GM23248 (cell line): ENCODE results near the gene GCAT. TPM values are rescaled to one million over a fixed set of nuclear protein-coding genes. Genes with fewer than 3 reads are reported as not detected.

Source experiments
- DNase-seq: peaks from one replicate; pipeline ENCODE4 v3.0.0-alpha.2; 2015
- H2AFZ ChIP-seq: fragments of 200-600 bp; sonication (generic); 2 replicates; pipeline ENCODE4 v1.6.1; 2016; ENCODE audit warnings: antibody characterized with exemption
- H3F3A ChIP-seq: fragments of 200-600 bp; sonication (generic); 2 replicates; pipeline ENCODE4 v1.6.1; 2016; ENCODE audit warnings: mild to moderate bottlenecking, antibody characterized with exemption, mixed run types; ENCODE audit not compliant: insufficient read depth
- H3K27ac ChIP-seq: fragments of 200-600 bp; sonication (generic); 2 replicates; pipeline ENCODE4 v1.5.1; 2016; ENCODE audit warnings: mild to moderate bottlenecking
- H3K27me3 ChIP-seq: fragments of 200-600 bp; sonication (generic); replicated peaks from 2 replicates; pipeline ENCODE4 v1.6.1; 2016; ENCODE audit warnings: mild to moderate bottlenecking; ENCODE audit not compliant: insufficient read depth
- H3K36me3 ChIP-seq: fragments of 200-600 bp; sonication (generic); 2 replicates; pipeline ENCODE4 v1.6.1; 2016; ENCODE audit warnings: low read depth, mild to moderate bottlenecking
- H3K4me1 ChIP-seq: fragments of 200-600 bp; sonication (generic); 2 replicates; pipeline ENCODE4 v1.6.1; 2016; ENCODE audit warnings: mild to moderate bottlenecking; ENCODE audit not compliant: insufficient read depth
- H3K4me2 ChIP-seq: fragments of 200-600 bp; sonication (generic); one replicate; pipeline ENCODE4 v1.6.1; 2016; ENCODE audit warnings: mild to moderate bottlenecking; ENCODE audit not compliant: unreplicated experiment
- H3K4me3 ChIP-seq: fragments of 200-600 bp; sonication (generic); 2 replicates; pipeline ENCODE4 v1.5.1; 2016; ENCODE audit warnings: mild to moderate bottlenecking
- H3K79me2 ChIP-seq: fragments of 200-600 bp; sonication (generic); 2 replicates; pipeline ENCODE4 v1.6.1; 2016; ENCODE audit warnings: mild to moderate bottlenecking; ENCODE audit not compliant: insufficient read depth
- H3K9ac ChIP-seq: fragments of 200-600 bp; sonication (generic); 2 replicates; pipeline ENCODE4 v1.6.1; 2016; ENCODE audit warnings: mild to moderate bottlenecking
- H3K9me2 ChIP-seq: fragments of 200-600 bp; sonication (generic); 2 replicates; pipeline ENCODE4 v1.6.1; 2016; ENCODE audit warnings: mixed run types, mild to moderate bottlenecking, moderate library complexity; ENCODE audit not compliant: insufficient read depth
- H3K9me3 ChIP-seq: fragments of 200-600 bp; sonication (generic); one replicate; pipeline ENCODE4 v1.6.1; 2017; ENCODE audit warnings: low read depth
- H4K20me1 ChIP-seq: fragments of 200-600 bp; sonication (generic); 2 replicates; pipeline ENCODE4 v1.6.0; 2016; ENCODE audit not compliant: insufficient read depth
- EZH2 ChIP-seq: fragments of 200-600 bp; sonication (generic); IDR thresholded peaks from 2 replicates; pipeline ENCODE4 v1.6.1; 2018; ENCODE audit warnings: antibody characterized with exemption, mild to moderate bottlenecking; ENCODE audit not compliant: insufficient read depth, poor library complexity, severe bottlenecking
- EZH2phosphoT487 ChIP-seq: fragments of 200-600 bp; sonication (generic); IDR thresholded peaks from 2 replicates; pipeline ENCODE4 v1.6.1; 2018; ENCODE audit warnings: antibody characterized with exemption, moderate library complexity, mild to moderate bottlenecking, low read depth; ENCODE audit not compliant: insufficient read depth
- WGBS, 2 experiments: methylation state at CpG; one replicate each; pipeline ENCODE4 v1.1.6; 2015 to 2017; ENCODE audit warnings: low lambda C conversion rate in 2 of 2, low coverage in 1 of 2; ENCODE audit errors: missing lambda C conversion rate in 2 of 2; 5-methylcytosine and 5-hydroxymethylcytosine counted together
- in situ Hi-C: fragments of 300-500 bp; cut with MboI; formaldehyde crosslinking; loops from 2 replicates; pipeline ENCODE4 v1.15.0; 2020
- polyA plus RNA-seq: library from polyadenylated mRNA; unstranded; fragments of >200 nt; fragmentation: Nextera tagmentation; extraction: Ambion mirVana; gene quantifications from 2 replicates; pipeline ENCODE4 v1.2.1, GENCODE V29; 2016
- total RNA-seq: library from RNA; depleted of rRNA; stranded (reverse); fragments of >200 nt; shearing (Covaris generic); gene quantifications from 2 replicates; pipeline ENCODE4 v1.2.3, GENCODE V29; 2014

The GCAT gene
- total and polyA plus RNA-seq, 2 experiments from 2014 or later = 31.5 to 36.1 TPM

DNA sequence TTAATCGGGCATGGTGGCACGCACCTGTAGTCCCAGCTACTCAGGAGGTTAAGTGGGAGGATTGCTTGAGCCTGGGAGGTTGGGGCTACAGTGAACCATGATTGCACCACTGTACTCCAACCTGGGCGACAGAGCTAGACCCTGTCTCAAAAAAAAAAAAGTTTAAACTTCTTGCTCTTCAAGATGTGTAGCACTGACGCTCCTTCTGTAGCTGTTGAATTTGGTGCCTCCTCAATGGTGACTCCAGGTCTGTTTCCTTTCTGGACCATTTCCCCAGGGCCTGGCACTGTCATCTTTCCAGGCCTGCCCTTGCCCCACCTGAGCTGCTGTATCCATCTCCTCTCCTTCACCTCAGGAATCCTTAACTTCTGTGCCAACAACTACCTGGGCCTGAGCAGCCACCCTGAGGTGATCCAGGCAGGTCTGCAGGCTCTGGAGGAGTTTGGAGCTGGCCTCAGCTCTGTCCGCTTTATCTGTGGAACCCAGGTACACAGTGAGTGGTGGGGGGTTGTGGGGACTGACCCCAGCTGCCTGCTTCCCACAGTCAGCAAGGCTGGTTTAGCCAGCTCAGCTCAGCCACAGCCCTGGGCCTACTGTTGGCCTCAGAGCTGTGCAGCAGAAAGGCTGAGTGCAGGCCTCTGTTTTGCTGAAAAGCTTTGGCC is 2.1 kb downstream of the GCAT start:
- in situ Hi-C loops = no loop called here

DNA sequence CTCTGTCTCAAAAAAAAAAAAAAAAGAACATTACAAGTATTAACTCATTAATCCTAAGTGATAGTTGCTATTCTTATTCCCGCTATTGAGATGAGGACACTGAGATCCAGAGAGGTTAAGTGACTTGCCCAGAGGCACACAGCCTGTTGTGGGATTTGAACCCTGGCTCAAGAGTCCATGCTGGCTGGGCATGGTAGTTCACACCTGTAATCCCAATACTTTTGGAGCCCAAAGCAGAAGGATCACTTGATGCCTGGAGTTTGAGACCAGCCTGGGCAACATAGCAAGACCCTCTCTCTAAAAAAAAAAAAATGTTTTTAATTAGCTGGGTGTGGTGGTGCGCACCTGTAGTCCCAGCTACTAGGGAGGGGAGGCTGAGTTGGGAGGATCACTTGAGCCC is 4.1 kb downstream of the GCAT start:
- Histone ChIP-seq H3K4me3 (no peak overlapping the region), H3K27ac (no peak overlapping the region), H3K36me3 (no peaks in the 10 kb centered on the region), H2AFZ (no peak overlapping the region), H3K9me3 (no peaks in the 10 kb centered on the region), H3F3A (peaks cover under 1% of the 10 kb centered on the region; the same call in 1 of the 2 replicates), H3K9ac (no peak overlapping the region), H3K4me2 (no peak overlapping the region), H3K9me2 (no peaks in the 10 kb centered on the region), H3K4me1 (no peaks in the 10 kb centered on the region; the same call in 1 of the 2 replicates), H3K27me3 (no peaks in the 10 kb centered on the region), H4K20me1 (no peaks in the 10 kb centered on the region), H3K79me2 (peaks cover 12% of the 10 kb centered on the region; the same call in 1 of the 2 replicates)
- WGBS, 2 experiments = 98 to 100% methylated on average over 2 of the region's 2 CpGs
- DNase-seq = no peak
- no peak for TF ChIP-seq EZH2phosphoT487
- TF ChIP-seq EZH2 = no peak
- in situ Hi-C loops = no loop called here

More for the DNA sequence above, 2.1 kb downstream of the GCAT start:
- WGBS, 2 experiments = 75 to 77% methylated on average over 5 of the region's 5 CpGs
- no peak for TF ChIP-seq EZH2phosphoT487
- no peak for TF ChIP-seq EZH2
- H3K27me3 ChIP-seq = no peaks in the 10 kb centered on the region
- H3K36me3 ChIP-seq = no peaks in the 10 kb centered on the region
- H2AFZ ChIP-seq = no peak overlapping the region
- H3K27ac ChIP-seq = no peak overlapping the region
- no peaks in the 10 kb centered on the region for H3K9me2 ChIP-seq
- no peak for DNase-seq
- no peak overlapping the region for H3K4me3 ChIP-seq
- H4K20me1 ChIP-seq = no peaks in the 10 kb centered on the region
- H3K79me2 ChIP-seq = peaks cover 20% of the 10 kb centered on the region; the same call in 1 of the 2 replicates
- H3F3A ChIP-seq = peaks cover 14% of the 10 kb centered on the region
- no peak overlapping the region for H3K9ac ChIP-seq
- peaks cover 11% of the 10 kb centered on the region for H3K4me1 ChIP-seq
- no peak overlapping the region for H3K4me2 ChIP-seq
- H3K9me3 ChIP-seq = no peaks in the 10 kb centered on the region

DNA sequence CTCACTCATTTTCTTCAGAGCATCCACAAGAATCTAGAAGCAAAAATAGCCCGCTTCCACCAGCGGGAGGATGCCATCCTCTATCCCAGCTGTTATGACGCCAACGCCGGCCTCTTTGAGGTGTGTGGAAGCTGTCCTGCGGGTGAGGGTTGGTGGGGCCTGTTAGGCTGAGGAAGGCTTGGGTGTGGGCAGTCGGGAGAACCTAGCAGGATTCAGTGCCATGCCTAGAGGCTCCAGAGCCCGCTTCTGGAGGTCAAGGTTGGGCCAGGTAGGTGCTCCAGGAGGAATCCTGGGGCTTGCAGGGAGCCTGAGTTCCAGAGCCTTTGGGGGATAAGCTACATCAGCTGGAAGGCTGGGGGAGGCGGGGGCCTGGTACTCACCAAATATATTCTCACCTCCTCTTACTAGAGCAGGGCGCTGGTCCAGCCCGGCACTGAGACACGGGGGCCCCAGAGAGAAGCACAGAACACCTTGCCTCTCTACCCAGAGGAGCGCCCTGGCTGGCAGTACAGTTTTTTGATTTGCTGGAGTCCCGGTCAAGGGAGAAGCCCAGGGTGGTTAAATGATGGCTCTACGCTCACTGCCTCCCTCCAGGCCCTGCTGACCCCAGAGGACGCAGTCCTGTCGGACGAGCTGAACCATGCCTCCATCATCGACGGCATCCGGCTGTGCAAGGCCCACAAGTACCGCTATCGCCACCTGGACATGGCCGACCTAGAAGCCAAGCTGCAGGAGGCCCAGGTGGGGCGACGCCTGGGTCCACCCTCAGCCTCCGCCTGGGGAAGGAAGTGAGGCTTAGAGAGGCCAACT is 5.3 kb downstream of the GCAT start:
- H3K27ac ChIP-seq = no peak overlapping the region
- in situ Hi-C loops = no loop called here

DNA sequence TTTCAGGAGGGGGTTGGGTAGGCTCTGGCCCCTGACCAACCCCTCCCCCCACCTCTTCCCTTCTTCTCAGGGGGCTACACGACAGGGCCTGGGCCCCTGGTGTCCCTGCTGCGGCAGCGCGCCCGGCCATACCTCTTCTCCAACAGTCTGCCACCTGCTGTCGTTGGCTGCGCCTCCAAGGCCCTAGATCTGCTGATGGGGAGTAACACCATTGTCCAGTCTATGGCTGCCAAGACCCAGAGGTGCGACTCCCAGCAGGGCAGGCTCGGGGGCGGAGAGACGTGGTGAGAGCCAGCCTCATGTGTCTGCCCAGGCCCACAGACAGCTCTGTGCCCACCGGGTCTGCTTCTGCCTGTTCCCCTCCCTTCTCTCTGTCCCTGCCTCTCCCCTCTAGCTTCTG is 7.9 kb downstream of the GCAT start:
- Histone ChIP-seq H3K27ac (no peak overlapping the region), H4K20me1 (no peaks in the 10 kb centered on the region), H3K9me3 (no peaks in the 10 kb centered on the region), H3K9me2 (no peaks in the 10 kb centered on the region), H3K27me3 (no peaks in the 10 kb centered on the region), H3K4me1 (0 out of 2 replicates have a peak, but pooled peaks cover 3% of the 10 kb centered on the region), H3K4me3 (no peak overlapping the region), H3K36me3 (no peaks in the 10 kb centered on the region), H3K79me2 (no peaks in the 10 kb centered on the region), H3K9ac (no peak overlapping the region), H3K4me2 (no peak overlapping the region), H3F3A (no peaks in the 10 kb centered on the region), H2AFZ (no peak overlapping the region)
- 82 to 83% methylated on average over 11 to 12 of the region's 12 CpGs for whole genome bisulfite sequencing, 2 experiments
- DNase-seq = no peak
- TF ChIP-seq EZH2 (no peak), EZH2phosphoT487 (no peak)
- in situ Hi-C loops = no loop called here

More for the DNA sequence above, 5.3 kb downstream of the GCAT start:
- Histone ChIP-seq H3K4me3 (no peak overlapping the region), H3K27me3 (no peaks in the 10 kb centered on the region), H3K9ac (no peak overlapping the region), H3K79me2 (peaks cover 12% of the 10 kb centered on the region; the same call in 1 of the 2 replicates), H3K9me3 (no peaks in the 10 kb centered on the region), H3K4me1 (peaks cover 3% of the 10 kb centered on the region; the same call in 1 of the 2 replicates), H3K36me3 (no peaks in the 10 kb centered on the region), H3K9me2 (no peaks in the 10 kb centered on the region), H2AFZ (no peak overlapping the region), H4K20me1 (no peaks in the 10 kb centered on the region), H3F3A (no peaks in the 10 kb centered on the region; the same call in 1 of the 2 replicates), H3K4me2 (no peak overlapping the region)
- DNase-seq = no peak
- WGBS, 2 experiments = 92 to 94% methylated on average over 25 to 27 of the region's 27 CpGs
- TF ChIP-seq EZH2phosphoT487 = no peak
- TF ChIP-seq EZH2 = no peak
